Measurements from ENCODE around the gene ZNF576.
A peak's percentile ranks its signal among the peaks of the same experiment; 100 is the strongest.
"Not testable (repeated sequence)": the region's sequence is repeated elsewhere in the genome, so short reads cannot be mapped to it uniquely, and the experiment has no call there.

ZNF576 gene

DNA sequence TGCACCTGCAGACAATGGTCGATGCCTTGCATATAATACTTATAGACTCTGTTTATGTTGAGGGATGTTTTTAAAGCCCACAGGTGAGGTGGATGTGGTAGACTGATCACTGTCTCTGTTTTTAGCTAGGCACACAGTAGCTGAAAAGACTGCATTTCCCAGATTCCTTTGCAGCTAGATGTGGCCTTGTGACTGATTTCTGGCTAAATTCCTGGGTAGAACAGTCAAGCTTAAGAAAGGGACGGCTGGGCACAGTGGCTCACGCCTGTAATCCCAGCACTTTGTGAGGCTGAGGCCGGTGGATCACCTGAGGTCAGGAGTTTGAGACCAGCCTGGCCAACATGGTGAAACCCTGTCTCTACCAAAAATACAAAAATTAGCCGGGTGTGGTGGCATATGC lies 3.9 kb downstream of the ZNF576 start:
- DNase-seq = not testable (repeated sequence)

DNA sequence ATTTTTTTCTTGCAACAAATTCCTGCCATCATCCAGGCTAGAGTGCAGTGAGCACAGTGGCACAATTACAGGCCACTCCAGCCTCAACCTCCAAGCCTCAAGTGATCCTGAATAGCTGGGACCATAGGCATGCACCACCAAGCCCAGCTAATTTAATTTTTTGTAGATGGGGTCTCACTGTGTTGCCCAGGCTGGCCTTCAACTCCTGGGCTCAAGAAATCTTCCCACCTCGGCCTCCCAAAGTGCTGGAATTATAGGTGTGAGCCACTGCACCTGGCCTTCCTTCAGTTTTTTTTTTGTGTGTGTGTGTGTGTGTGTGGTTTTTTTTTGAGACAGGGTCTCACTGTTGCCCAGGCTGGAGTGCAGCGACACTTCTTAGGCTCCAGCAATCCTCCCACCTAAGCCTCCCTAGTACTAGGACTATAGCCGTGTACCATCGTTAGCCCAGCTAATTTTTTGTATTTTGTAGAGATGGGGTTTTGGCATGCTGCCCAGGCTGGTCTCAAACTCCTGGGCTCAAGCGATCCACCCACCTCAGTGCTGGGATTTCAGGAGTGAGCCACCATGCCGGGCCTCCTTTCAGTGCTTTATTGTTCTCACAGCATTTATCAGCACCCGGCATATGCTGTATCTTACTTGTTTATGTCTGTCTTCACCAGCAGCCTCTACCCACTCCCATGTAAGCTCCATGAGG lies 9.6 kb downstream of the ZNF576 start:
- DNase-seq = peak; percentile 67

DNA sequence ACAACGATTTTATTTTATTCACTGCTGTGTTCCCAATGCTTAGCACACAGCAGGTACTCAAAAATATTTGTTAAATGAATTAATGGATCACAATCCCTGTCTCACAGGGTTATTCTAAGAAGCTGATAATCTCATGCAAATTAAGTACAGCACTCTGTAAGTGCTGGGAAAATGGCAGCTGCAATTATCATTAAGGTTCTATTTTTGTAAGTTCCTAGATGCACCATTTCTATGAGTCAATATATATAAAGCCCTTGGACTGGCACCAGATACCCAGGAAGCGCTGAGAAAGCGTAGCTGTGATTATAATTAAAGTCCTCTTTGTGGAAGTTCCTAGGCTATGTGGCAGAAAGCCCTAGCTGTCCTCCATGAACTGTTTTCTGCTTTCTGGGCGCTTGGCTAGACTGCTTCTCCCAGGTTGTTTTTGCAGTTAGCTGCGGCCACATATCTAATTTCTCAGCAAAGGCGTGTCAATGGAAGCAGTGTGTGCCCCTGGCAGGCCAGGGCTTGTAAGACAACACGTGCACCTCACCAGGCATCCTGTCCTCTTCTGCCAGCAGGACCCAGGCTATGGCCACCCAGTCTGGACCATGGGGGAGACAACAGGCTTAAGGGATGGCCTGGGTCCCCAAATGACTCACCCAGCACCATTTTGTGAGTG lies 10.3 kb downstream of the ZNF576 start:
- DNase-seq = peak; percentile 33

DNA sequence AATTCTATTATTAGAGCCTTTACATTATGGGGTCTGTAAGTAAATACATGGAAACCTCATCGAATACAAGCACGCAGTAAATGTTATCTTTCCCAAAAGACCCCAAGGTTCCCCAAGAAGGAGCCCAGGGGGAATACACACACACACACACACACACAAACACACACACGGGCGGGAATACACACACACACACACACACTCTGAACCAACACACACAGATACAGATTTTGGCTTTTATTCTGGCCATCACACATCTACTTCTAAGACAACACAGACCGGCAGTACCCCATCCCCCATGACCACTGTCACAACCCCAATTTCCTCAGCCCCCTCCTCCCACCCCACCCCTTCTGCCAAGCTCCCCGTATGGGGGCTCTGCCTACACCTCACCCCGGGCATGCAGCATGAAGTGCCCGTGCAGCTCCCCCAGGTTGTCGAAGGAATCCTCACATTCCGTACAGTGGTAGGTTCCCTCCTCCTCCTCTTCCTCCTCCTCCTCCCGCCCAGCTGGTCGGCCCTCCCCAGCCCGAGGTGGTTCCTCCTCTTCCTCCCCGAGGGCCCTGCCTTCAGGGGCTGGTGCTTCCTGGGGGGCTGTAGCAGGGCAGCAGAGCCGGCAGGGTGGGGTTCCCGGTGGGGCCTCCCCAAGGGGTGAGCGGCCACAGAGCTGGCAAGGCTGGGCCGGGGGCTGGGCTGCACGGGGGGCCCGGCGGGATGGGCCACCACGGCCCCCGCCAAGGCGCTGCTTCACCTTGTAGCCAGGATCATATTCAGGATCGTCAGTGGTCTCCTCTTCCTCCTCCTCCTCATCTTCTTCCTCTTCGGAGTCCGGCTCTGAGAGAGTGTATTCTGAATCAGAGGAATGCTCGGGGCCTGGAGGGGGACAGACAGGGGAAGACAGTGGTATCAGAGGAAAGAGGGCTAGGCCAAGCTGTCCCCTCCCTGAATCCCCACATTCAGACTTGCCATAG lies 11.1 kb downstream of the ZNF576 start:
- DNase-seq = no peak

DNA sequence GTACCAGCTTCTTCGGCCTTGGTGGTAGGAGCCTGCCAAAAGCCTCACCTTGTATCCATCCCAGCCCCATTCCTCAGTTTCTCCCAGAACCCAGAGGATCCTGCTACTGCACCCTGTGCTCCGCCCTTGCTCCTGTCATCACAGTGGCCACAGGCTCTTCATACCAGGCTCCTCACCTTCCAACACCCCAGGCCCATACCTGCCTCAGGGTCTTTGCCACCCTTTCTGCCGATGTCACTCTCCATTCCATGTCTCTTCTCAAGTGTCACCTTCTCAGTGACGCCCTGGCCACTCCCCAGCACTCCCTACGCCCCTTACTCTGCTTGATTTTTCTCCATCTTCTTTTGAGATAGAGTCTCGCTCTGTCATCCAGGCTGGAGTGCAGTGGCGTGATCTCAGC lies 13.5 kb downstream of the ZNF576 start:
- DNase-seq = no peak

DNA sequence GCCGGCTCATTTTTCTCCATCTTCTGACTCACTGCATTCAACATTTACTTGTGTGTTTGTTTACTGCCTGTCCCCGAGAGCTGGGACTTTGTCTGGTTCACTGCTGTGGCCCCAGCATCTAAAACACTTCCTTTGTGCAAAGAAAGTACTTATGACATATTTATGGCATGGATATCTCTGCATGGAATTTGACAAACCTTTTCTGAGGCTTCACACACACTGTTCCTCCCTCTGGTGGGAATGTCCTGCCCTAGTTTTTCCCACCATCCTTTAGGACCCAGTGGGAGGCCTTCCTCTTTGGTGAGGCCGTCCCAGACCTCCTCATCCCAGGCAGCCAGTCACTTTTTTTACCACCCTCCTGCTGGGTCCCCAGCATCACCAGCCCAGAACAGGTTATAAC lies 14.1 kb downstream of the ZNF576 start:
- no peak for DNase-seq

GRCh38 chr19:43611788-43612187 lies 15.4 kb downstream of the ZNF576 start, which contains the start of gene SRRM5:
TSS of gene SRRM5 (plus strand) at chr19:43612088. CDS start at chr19:43612122, 34 bp downstream.
- no peak for DNase-seq

GRCh38 chr19:43612374-43612773 lies 16.0 kb downstream of the ZNF576 start:
- DNase-seq = no peak

DNA sequence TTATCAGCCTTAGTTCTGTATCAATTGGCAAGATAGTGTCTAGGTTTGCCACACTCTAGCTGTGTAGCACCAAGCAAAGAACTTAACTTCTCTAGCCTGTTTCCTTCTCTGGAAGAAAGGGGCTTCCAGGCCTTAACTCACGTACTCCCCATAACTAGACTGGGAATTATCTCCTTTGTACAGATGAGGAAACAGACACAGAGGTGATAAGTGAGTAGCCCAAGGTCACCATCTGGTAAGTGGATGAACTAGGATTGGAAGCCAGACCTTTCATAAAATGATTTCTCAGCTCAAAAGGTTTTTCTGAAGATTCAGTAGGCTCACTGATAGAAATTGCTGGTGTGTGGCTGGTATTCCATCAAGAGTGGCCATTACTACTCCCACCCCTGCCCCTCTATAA lies 19.9 kb downstream of the ZNF576 start:
- DNase-seq = no peak

GRCh38 chr19:43616954-43617353 lies 20.6 kb downstream of the ZNF576 start:
- no peak for DNase-seq

GRCh38 chr19:43618921-43619261 lies 22.5 kb downstream of the ZNF576 start:
- peak; percentile 34 for DNase-seq

- DNase-seq = peak; percentile 94
These were observed 23.1 kb downstream of the ZNF576 start, which contains the start of gene ZNF428 for GRCh38 chr19:43619262-43620060. TSS of gene ZNF428 (minus strand) at chr19:43619629. CDS start at chr19:43614304, 5,325 bp downstream.

DNA sequence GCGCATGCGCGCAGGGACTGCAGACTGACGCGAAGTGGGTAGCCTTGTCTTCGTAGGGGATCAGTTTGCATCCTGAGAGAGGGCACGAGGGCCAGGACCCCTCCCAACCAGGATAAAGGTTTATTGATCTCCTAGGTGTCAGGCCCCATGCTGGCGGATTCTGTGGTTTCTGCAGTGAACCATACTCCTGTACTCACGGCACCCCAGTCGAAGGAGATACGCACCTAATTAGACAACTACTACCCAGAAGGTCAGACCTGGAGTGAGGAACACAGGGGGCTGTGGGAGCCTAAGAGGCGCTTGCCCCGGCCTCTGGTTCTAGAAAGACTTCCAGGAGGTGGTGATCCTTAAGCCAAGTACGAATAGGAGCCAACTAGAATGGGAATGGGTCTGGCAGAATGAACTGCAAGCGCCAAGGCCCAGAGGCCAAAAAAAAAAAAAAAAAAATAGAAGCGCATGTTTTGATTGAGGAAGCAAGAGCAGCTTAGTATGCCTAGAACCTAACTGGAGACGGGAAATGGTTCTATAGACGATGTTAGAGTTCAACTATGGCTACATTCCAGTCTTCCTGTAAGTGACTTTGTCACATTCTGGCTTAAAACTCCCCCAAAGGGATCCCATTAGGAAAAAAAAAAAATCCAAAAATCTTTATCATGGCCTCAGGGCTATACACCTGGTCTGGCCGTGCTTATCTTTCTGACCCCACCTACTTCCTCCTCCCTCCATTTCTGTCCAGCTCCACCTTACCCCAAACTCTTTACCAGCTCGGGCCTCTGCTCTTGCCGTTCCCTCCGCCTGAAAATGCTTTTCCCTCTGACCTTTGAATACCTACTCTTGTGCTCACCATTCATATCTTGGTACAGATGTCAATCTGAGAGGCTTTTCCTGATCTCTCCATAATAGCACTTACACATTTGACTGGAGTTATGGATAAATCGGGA lies 23.9 kb downstream of the ZNF576 start:
- DNase-seq = no peak

- DNase-seq = no peak
These were observed 25.7 kb downstream of the ZNF576 start for GRCh38 chr19:43622070-43622469.

DNA sequence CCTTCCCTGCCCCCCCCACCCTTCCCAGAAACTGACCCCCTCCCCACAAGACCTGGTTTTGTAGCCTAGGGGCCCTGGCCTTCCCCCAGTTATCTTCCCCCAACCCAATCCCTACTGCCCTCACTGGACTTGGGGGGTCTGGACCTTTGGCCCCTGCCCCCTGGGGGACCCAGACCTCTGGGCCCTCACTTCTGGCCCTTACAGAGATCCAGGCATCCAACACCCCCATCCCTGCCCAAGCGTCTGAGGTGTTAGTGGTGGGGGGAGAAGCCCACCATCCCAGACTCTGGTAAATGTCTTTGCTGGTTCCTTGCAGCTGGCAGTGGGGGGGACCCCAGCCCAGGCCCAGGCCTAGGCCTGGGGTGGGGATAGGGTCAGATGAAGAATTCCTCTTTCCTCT lies 26.6 kb downstream of the ZNF576 start:
- DNase-seq = no peak

- DNase-seq = no peak
These were observed 27.7 kb downstream of the ZNF576 start for GRCh38 chr19:43623889-43624670.

GRCh38 chr19:43624933-43625332 lies 28.5 kb downstream of the ZNF576 start:
- DNase-seq = no peak

GRCh38 chr19:43625918-43626579 lies 29.7 kb downstream of the ZNF576 start:
- no peak for DNase-seq

DNA sequence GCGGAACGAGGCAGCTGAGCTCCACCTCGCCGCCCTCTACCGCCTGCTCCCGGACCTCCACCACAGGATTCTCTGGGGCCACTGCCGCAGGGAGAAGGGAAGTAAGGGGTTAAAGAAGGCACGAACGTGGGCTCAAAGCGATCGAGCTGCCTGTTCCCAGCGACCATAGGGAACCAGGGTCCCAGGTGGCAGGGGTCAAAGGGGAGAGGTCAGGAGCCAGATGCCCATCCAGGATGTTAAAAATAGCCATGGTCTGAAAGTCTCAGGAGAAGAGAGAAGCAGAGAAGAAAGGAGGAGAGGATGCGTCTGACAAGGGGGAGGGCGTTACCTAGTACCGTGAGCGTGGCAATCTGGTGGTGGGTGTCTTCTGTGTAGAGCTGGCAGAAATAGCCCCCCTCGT lies 30.4 kb downstream of the ZNF576 start:
- no peak for DNase-seq

Data from NCI-H1105 (cell line).